Hepatic stellate cell (primary cell): ENCODE data around the gene CRTC1.

Experiments
- DNase-seq: peaks from one replicate; pipeline ENCODE4 v3.0.0; 2011; ENCODE audit warnings: low spot score

CRTC1 gene, protein sequence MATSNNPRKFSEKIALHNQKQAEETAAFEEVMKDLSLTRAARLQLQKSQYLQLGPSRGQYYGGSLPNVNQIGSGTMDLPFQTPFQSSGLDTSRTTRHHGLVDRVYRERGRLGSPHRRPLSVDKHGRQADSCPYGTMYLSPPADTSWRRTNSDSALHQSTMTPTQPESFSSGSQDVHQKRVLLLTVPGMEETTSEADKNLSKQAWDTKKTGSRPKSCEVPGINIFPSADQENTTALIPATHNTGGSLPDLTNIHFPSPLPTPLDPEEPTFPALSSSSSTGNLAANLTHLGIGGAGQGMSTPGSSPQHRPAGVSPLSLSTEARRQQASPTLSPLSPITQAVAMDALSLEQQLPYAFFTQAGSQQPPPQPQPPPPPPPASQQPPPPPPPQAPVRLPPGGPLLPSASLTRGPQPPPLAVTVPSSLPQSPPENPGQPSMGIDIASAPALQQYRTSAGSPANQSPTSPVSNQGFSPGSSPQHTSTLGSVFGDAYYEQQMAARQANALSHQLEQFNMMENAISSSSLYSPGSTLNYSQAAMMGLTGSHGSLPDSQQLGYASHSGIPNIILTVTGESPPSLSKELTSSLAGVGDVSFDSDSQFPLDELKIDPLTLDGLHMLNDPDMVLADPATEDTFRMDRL

DNA sequence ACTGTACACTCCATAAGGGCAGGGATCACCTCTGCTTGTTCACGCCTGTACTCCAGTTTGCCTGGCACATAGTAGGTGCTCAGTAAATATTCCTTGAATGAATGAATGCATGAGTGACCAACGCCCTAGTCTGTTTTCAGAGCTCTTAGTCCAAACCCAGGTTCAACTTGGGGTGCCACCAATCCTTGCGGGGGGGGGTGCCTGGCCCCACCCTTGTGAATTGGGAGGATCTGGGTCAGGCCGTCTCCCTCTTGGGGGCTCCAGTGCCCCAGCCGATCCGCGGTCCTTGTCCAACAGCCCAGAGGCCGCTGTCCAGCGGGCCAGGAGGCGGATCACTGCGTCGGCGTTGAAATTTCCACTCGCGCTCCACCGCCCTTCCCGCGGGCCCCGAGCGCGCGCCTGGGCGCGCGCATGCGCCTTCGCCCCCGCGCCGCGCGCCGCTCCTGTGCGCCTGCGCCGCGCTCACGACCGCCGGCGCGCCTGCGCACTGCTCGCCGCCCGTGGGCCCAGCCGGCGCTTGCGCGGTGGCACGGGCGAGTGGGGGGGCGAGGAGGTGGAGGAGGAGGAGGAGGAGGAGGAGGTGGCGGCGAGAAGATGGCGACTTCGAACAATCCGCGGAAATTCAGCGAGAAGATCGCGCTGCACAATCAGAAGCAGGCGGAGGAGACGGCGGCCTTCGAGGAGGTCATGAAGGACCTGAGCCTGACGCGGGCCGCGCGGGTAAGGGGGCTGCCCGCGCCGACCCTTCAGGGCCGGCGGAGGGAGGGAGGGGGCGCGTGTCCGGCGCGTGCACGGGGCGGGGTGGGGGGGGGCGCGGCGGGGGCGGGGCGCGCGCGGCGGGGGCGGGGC lies at the start of gene CRTC1:
TSS of gene CRTC1 (plus strand) at position 572 of the 849 bp plus-strand sequence. CDS start at position 595, 23 bp downstream.
- peak; percentile 100 for DNase-seq

DNA sequence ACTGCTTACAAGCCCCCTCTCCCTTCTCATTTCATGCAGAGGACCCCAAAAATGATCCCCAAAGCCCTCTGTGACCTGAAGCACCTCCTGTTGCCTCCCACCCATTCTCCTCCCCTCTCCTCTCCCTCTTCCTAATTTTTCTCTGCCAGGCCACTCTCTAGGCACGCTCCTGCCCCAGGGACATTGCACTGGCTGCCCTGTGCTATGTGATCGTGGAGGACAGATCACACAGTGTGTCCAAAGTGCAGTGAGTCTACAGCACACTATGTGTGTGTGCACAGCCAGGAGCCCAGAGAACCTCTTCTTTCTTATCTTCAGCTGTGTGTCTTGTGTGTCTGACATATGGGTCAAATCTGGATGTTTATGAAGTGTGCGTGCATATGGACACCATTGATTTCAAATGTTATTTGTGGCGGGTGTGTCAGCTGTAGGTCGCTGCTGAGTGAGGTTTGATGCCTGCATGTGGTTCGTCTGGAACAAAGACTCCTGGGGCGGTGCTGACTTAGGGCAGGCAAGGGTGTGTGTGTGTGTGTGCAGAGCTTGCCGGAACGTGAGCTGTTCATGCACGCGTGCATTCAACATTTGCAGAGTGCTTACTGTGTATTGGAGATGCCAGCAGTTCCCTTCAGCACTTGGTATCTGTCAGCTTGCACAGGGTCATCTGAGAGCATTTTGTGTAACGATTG lies 48.7 kb upstream of the CRTC1 start:
- DNase-seq = no peak

DNA sequence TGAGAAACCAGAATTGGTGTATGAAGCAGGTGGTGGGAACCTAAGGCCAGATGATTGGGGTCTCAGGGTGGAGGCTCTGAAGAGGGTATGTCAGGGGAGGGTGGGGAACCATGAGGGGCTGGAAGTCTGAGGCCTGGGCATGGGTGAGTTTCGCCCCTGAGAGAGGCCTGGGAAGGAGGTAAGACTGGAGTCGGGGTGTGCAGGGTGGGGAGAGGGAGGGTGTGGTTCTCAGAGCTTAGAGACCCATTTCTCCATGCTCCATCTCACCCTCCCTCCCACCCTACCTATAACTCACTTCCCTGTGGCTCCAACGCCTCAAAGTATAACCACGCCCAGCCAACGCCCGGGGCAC lies 47.7 kb upstream of the CRTC1 start:
- DNase-seq = no peak

DNA sequence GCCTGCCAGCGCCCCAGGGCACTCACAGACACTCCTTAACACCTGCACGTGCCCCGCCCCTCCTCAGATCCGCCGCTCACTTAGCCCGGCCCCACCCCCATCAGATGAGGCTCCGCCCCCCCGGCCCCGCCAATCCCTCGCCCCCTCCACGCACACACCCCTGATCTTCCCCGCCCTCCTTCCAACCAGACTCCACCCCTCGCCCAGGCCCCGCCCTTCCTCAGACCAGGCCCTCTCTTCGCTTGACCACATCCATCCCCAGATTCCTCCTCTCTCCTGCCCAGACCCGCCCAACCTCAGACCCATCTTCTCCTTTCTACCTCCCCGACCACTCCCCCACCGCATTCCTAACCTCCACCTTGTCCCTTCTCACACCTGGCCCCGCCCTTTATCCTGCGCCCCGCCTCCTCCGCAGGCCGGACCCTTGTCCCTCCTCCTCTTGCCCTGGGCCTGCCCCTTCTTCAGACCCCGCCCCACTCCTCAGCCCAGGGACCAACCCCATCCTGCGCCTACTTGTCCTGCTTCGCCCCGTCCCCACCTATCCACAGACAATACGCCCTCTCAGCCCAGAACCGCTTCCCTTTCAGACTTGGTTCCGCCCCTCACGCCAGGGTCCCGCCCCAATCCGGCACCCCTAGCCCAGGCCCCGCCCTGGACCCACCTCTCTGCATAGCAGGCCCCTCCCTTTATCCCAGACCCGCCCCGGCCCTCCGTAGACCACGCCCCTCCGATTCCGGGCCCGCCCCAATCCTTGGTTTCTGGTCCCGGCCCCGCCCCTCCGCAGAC lies 47.1 kb upstream of the CRTC1 start:
- DNase-seq = peak; percentile 97

DNA sequence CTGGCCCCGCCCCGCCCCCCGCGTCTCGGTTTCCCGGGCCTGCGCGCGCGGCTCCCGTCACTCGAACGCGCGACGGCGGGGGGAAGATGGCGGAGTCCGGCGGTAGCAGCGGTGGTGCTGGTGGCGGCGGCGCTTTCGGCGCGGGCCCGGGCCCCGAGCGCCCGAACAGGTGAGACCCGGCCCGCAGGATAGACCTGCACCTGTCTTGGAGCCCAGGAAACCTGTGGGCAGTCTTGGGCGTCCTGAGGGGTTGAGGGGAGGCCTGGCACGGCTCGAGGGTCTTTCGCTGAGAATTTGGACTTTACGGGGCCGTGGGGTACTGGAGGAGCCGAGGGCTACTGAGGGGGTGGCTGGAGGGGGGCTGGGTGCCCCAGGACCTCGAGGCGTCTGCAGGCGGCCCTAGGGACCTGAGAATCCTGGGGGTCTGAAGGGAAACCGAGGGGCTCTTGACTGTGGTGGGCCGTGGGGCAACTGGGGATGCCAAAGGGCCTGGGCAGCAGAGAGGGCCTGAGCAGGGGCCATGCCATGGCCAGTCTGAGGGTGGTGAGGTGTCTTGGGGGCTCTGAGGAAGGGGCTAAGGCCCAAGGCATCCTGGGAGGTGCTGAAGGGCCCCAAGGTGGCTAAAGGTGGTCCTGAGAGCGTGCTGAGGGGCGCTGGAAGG lies 46.4 kb upstream of the CRTC1 start, which contains the start of gene KLHL26:
TSS of gene KLHL26 (plus strand) at position 60 of the 661 bp plus-strand sequence. CDS start at position 87, 27 bp downstream.
- no peak for DNase-seq

DNA sequence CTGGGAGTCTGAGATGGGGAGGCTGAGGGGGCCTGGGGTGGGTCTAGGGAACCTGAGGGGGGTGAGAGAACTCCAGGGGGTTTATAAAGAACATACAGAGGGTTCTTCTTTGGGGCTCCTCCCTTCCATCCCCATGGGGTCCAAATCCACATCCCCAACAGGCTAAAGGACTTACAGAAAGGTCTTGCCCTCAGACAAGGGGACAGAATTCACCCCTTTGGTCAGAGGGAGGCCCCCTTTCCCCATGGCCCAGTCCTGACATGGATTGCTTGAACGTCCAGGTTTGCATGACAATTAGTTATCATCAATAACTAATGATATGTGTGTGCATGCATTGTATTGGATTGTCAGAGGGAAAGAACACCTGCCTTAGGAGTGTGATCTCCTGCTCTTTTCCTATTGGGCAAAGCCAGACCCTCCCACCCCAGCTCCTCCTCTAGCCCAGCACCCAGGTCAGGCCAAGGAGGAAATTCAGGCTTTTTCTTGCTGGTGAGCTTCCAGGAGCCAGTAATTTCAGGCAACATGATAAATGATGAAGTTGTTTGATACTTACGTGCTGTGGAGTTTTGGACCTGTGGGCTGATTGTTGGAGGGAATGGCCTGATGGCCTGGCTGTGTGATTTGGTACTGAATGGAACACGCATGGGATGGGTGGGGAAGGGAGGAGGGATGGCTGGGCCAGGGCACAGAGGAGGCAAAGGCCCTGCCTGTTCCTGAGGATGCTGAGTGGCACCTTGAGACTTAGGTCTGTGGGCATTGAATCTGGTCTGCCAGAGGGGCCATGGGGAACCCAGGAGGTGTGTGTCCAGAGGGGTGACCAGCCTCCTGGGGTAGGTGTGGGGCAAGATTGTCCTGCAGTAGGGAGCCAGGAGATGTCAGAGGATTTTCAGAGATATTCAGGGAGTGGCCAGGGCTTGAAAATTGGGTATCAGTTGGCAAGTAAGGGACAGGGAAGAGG lies 45.5 kb upstream of the CRTC1 start:
- DNase-seq = no peak

DNA sequence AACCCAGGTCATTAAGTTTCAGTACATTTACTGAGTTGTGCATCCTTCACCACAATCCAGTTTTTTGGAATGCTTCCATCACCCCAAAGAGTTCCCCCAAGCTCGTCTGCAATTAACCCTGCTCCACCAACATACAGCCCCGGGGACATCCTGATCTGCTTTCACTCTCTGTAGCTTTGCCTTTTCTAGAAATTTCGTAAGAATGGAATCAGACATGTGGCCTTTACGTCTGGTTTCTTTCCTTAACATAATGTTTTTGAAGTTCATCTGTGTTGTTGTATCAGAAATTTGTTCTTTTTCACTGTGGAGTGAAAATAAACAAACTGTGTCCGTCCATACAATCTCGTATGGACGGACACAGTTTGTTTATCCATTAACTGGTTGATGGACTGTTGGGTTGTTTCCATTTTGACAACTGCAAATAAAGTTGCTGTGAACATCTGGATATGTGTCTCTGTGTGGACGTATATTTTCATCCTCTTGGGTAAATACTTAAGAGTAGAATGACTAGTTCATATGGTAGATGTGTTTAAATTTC lies 43.7 kb upstream of the CRTC1 start:
- no peak for DNase-seq

DNA sequence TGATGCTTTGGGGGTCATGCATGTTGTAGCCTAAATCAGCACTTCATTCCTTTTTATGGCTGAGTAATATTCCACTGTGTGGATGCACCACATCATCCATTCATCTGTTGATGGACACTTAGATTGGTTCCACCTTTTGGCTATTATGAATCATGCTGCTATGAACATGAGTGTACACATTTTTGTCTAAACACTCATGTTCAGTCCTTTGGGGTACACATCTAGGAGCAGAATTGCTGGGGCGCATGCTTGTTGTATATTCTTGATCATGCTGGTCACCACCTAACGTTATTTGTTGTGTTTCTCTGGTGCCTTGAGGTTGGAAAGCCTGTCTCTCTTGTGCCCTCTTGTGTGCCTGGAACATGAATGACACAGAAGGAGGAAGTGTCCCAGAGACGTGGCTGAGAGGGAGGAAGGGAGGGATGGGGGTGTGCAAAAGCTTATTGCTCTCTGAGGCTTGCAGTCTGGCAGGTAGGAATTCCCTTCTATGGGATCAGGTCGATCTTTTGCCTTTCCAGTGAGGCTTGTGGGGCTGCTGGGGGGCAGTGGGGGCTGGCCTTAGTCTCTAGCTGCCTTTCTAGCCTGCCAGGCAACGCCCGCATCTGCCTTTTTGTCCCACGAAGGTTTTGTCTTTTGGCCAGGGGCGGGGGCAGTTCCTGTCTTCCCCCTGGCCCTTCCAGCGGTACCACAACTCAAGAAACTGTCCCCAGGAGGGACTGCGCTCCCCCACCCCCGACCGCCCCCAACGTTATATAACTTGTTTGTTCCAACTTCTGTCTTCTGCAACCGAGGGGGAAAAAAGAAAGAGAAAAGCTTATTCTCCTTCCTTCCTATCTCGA lies 39.1 kb upstream of the CRTC1 start:
- no peak for DNase-seq

DNA sequence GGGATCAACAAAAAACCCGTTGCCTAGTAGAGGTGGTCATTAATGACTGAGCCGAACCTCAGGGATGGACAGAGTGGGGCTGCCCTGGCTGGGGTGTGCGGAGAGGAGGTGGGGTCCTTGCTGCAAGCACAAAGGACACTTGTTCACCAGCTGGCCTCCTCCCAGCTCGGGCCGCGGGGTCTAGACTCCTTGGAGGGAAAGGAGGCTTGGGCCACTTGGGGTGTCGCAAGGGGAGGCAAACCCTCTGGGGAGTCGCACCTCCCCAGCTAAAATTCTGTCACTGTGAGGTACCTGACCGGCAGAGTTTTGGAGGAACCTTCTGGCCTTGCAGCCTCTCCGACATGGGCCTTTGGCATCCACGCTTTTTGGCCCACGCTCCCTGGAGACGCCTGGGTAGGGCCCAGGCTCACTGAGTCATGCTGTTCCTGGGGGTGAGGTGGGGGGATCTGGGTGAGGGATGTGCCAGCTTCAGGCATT lies 38.4 kb upstream of the CRTC1 start:
- DNase-seq = no peak

DNA sequence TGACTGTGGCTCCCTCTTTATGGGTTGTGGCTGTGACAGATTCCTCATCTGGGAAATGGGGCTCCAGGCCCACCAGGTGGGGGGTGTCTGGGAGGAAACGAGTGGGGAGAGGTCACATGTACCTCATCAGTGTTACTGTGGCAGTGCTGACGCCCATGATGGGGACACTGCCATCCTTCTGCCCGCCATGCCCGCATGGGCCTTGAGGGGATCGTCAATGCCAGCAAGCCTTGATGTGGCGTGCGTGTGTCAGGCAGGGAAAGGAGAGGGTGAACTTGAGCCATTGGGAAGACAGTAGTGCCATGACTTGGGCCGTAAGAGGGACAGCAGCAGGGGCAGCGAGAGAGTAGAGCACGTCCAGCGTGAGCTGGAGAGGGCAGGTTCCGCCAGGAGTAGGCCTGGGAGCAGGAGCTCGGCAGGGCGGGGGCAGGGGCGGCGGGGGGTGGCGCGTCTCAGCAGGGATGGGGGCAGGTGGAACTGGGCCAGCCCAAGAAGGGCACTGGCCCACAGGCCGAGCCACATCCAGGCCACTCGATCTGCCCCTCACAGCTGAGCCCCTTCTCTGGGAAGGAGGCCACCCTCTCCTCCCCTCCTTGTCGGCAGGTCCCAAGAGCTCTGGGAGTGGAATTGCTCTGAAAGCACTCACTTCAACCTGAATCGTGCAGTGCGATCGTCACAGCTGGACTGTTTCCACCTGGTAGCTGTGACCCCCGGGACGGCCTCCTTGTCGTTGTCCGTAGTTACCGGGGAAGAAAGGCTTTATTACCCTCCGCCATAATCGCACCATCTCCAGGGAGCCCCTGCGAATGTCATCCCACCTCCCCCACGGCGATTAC lies 36.7 kb upstream of the CRTC1 start:
- DNase-seq = no peak

DNA sequence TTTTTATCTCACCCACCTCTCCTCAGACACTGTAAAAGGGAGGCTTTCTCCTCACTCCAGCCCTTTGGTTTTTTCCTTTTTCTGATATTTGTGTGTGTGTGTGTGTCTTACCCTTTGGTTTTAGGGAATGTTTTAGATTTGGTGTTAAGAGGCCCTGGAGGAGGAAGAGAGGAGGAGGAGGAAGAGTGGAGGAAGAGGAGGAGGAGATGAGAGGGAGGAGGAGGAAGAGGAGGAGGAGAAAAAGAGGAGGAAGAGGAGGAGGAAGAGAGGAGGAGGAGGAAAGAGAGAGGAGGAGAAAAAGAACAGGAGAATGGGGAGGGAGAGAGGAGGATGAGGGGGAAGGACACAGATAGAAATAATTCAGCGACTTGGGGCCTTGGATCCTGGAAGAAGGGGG lies 36.1 kb upstream of the CRTC1 start:
- no peak for DNase-seq

DNA sequence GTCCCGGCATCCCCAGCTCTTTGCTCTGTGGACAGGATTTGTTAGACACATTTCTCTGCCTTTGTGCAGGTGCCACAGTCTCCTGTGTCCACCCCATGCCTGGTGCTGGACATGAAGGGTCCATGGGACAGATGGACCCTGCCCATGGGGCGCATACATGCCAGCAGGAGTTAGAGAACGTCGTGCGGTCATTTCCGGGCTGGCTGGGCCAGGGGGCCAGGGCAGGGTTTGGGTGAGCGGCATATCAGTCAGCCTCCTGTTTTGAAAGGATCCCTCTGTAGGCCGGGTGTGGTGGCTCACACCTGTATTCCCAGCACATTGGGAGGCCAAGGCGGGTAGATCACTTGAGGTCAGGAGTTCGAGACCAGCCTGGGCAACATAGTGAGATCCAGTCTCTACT lies 35.7 kb upstream of the CRTC1 start:
- DNase-seq = no peak

DNA sequence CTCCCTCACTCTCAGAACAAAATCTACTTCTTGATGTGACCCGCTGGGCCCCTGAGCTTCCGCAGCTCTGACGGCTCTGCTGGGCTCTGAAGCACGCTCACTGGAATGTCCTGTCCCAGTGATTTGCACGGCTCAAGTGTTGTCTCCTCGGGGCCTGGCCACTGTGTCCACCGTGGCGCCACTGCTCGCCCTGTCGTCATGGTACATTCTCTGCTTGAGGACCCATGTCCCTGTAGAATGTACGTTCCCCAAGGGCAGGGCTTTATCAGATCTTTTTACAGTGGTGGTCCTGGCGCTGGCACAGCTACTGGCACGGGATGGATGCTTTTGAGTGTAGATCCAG lies 34.5 kb upstream of the CRTC1 start:
- DNase-seq = no peak

DNA sequence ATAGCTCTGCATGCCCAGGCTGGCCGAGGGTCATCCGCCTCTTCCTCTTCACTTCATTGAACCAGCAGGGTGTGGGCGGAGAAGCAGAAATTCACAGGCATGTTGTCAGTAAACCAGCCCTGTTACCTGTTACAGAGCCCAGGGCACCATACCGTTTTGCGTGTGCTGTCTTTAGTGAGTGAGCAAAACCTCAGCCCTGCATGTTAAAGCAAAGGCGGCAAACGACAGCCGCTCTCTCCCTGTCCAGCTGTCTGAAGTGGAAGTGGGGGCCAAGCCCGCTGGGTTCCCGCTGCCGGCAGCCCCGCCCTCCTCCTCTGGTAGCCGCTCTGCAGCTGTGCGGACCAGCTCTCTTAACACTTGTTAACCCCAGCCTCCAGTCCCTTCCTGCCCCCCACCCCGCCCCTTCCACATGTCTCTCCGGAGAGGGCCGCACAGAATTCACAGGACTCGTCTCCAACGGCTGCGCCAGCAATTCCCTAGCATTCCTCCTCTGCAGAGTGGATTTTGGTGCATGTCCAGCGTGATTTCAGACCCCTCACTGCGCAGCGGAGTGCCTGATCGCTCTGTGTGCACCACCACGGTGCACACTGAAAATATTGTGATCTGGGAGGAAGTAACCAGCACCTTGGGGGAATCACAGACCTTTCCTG lies 34.0 kb upstream of the CRTC1 start:
- no peak for DNase-seq

DNA sequence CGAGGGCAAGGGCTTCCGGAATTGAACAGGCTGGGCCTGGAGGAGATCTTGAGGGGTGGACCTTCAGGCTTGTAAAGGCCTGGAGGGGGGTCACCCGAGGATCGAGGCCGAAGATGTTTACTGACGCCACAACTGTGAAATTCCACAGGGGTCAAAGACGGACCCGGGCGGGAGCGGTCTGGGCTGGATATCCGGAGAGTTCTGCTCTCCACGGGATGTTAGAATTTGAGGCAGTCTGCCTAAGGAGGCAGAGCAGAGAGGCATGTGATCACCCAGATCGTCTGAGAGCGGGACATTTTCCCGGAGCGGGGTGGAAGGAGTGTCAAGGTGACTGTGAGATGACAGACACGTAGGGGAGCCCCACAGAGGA lies 33.5 kb upstream of the CRTC1 start:
- DNase-seq = peak; percentile 72

DNA sequence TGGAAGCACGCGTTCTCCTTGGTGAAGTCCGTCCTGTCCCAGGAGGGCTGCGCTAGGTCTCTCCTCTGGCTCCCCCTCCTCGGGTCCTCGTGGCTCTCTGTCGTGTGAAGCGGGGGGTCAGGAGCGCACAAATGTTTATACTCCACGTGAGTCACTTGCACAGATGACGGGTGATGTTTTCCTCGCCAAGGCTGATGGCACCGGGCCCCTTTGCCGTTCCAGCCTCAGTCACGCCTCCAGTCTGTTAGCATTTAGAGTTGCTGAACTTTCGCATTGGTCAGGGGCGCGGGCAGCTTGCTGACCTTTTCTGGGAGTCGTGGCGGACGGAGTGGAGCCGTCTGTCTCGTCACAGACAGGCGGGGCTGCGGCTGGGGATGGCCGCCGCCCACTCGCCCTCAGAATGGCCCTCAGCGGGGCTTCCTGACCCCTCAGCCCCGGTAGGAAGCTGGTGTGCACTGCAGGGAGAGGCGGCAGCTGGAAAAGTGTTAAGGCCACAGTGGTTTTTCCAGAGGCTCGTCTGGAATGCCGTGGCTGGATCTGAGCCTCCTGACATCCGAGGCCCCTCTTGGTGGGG lies 32.9 kb upstream of the CRTC1 start:
- peak; percentile 93 for DNase-seq

DNA sequence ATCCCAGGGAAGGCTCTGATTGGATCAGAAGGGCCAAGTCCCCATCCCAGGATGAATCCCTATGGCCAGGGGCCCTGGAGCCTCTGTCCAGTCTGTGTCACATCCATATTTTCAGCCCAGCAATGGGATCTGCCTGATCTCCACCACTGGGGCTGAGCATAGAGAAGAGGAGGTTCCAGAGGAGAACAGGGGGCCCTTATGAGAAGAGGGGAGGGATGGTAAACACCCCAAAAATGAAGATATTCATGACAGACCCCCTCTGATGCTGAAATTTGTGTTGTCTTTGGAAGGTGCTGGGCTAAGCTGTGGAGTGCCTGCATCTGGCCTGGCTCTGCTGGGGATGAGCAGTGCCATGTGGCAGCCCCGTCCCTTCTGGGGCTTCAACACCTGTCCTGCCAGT lies 32.2 kb upstream of the CRTC1 start:
- no peak for DNase-seq
